NCI-H1694 (cell line): Measurements from ENCODE around the gene TNS3.

Source experiments
- DNase-seq: peaks from one replicate; lab custom pipeline; 2025; lab: John Stamatoyannopoulos, UW

TNS3 gene

GRCh38 chr7:47368190-47368812 lies 213.6 kb downstream of the TNS3 start:
- no peak for DNase-seq

- DNase-seq = no peak
Observed at GRCh38 chr7:47367369-47367768, 214.5 kb downstream of the TNS3 start.

- no peak for DNase-seq
Observed at GRCh38 chr7:47366960-47367359, 215.0 kb downstream of the TNS3 start.

GRCh38 chr7:47366211-47366610 lies 215.7 kb downstream of the TNS3 start:
- no peak for DNase-seq

- no peak for DNase-seq
Observed at GRCh38 chr7:47362984-47363383, 218.9 kb downstream of the TNS3 start.

- no peak for DNase-seq
Observed at GRCh38 chr7:47361746-47362215, 220.1 kb downstream of the TNS3 start.

- DNase-seq = no peak
Observed at GRCh38 chr7:47361236-47361635, 220.7 kb downstream of the TNS3 start.

- DNase-seq = no peak
Observed at GRCh38 chr7:47360301-47360900, 221.5 kb downstream of the TNS3 start.

GRCh38 chr7:47358944-47359588 lies 222.8 kb downstream of the TNS3 start:
- DNase-seq = no peak

GRCh38 chr7:47358357-47358756 lies 223.6 kb downstream of the TNS3 start:
- no peak for DNase-seq

GRCh38 chr7:47357863-47358262 lies 224.0 kb downstream of the TNS3 start:
- no peak for DNase-seq

- no peak for DNase-seq
Observed at GRCh38 chr7:47357361-47357760, 224.6 kb downstream of the TNS3 start.

- DNase-seq = no peak
Observed at GRCh38 chr7:47356261-47356660, 225.7 kb downstream of the TNS3 start.

- no peak for DNase-seq
Observed at GRCh38 chr7:47355684-47356083, 226.2 kb downstream of the TNS3 start.

GRCh38 chr7:47354831-47355541 lies 226.9 kb downstream of the TNS3 start:
- DNase-seq = no peak

GRCh38 chr7:47354071-47354470 lies 227.8 kb downstream of the TNS3 start:
- DNase-seq = no peak

GRCh38 chr7:47352394-47352968 lies 229.4 kb downstream of the TNS3 start:
- no peak for DNase-seq

- DNase-seq = no peak
Observed at GRCh38 chr7:47351233-47352154, 230.4 kb downstream of the TNS3 start.

GRCh38 chr7:47350425-47350824 lies 231.5 kb downstream of the TNS3 start:
- no peak for DNase-seq

GRCh38 chr7:47349401-47349800 lies 232.5 kb downstream of the TNS3 start:
- DNase-seq = no peak

GRCh38 chr7:47347816-47348385 lies 234.0 kb downstream of the TNS3 start:
- no peak for DNase-seq
